Fibroblast of lung (primary cell): ENCODE data around the gene VCAN. TPM values are rescaled to one million over a fixed set of nuclear protein-coding genes. Genes with fewer than 3 reads are reported as not detected.

Source experiments
- DNase-seq, 2 donors: peaks; one replicate each; pipeline versions ENCODE4 v3.0.0 to v3.0.0-alpha.2; 2010; ENCODE audit warnings: low read depth in 2 of 2
- H2AFZ ChIP-seq: 2 replicates; pipeline ENCODE4 v1.5.1; 2012; ENCODE audit warnings: low read length, control low read depth, inconsistent platforms
- H3K27ac ChIP-seq: 2 replicates; pipeline ENCODE4 v1.5.1; 2011; ENCODE audit warnings: low read length, control low read depth; ENCODE audit not compliant: insufficient read depth
- H3K27me3 ChIP-seq: 2 replicates; pipeline ENCODE4 v1.5.1; 2011; ENCODE audit warnings: mild to moderate bottlenecking, low read length; ENCODE audit not compliant: control insufficient read depth, insufficient read depth
- H3K36me3 ChIP-seq: 2 replicates; pipeline ENCODE4 v1.5.1; 2011; ENCODE audit warnings: low read length; ENCODE audit not compliant: control insufficient read depth, insufficient read depth
- H3K4me1 ChIP-seq: 2 replicates; pipeline ENCODE4 v1.5.1; 2011; ENCODE audit warnings: low read length; ENCODE audit not compliant: control insufficient read depth, insufficient read depth; ENCODE audit errors: extremely low read depth
- H3K4me2 ChIP-seq: 2 replicates; pipeline ENCODE4 v1.5.1; 2011; ENCODE audit warnings: low read length, control low read depth; ENCODE audit not compliant: insufficient read depth; ENCODE audit errors: extremely low read depth
- H3K4me3 ChIP-seq, 4 experiments: fragments of 200-600 bp in 1 of 4; sonication (generic) in 1 of 4; replicated peaks in 1 of 4; 2 replicates each; pipeline ENCODE4 v1.5.1; 2011 to 2016; ENCODE audit warnings: low read length in 4 of 4, low read depth in 3 of 4, mild to moderate bottlenecking in 3 of 4, control low read depth in 2 of 4, inconsistent platforms in 1 of 4, mixed read lengths in 1 of 4; ENCODE audit not compliant: insufficient read depth in 1 of 4; ENCODE audit errors: control extremely low read depth in 1 of 4
- H3K79me2 ChIP-seq: 2 replicates; pipeline ENCODE4 v1.5.1; 2012; ENCODE audit warnings: mild to moderate bottlenecking, low read length, inconsistent platforms; ENCODE audit not compliant: control insufficient read depth, insufficient read depth
- H3K9ac ChIP-seq: 2 replicates; pipeline ENCODE4 v1.5.1; 2011; ENCODE audit warnings: mild to moderate bottlenecking, low read length, control low read depth; ENCODE audit not compliant: insufficient read depth
- H3K9me3 ChIP-seq: 2 replicates; pipeline ENCODE4 v1.5.1; 2012; ENCODE audit warnings: low read depth, low read length; ENCODE audit not compliant: control insufficient read depth, insufficient read depth
- H4K20me1 ChIP-seq: 2 replicates; pipeline ENCODE4 v1.5.1; 2011; ENCODE audit warnings: low read length; ENCODE audit not compliant: control insufficient read depth, insufficient read depth; ENCODE audit errors: extremely low read depth
- EZH2 ChIP-seq: IDR thresholded peaks from 2 replicates; pipeline ENCODE4 v1.5.1; 2012; ENCODE audit warnings: low read length, control low read depth, mild to moderate bottlenecking; ENCODE audit errors: missing control alignments
- polyA plus RNA-seq, 2 donors: library from polyadenylated mRNA; depleted of rRNA in 1 of 2; stranded (reverse) in 1 of 2; unstranded in 1 of 2; fragments of >200 nt; gene quantifications; 2 replicates each; pipeline ENCODE4 v1.2.1, GENCODE V29; 2011 to 2012; ENCODE audit warnings: missing spikeins in 1 of 2
- total RNA-seq: library from RNA; depleted of rRNA; stranded (reverse); fragments of >200 nt; gene quantifications from 2 replicates; pipeline ENCODE4 v1.2.1, GENCODE V29; 2014
- TF ChIP-seq, protein P1 (sequence below), 2 donors: IDR thresholded peaks in 1 of 2; conservative IDR thresholded peaks in 1 of 2; 1 replicate in 1 of 2; 2 replicates in 1 of 2; pipeline ENCODE4 v1.5.1; 2011 to 2012; ENCODE audit warnings: low read length in 2 of 2, control low read depth in 1 of 2, inconsistent platforms in 1 of 2, low read depth in 1 of 2, mild to moderate bottlenecking in 1 of 2

VCAN gene
- total and polyA plus RNA-seq, 2 donors (not counting 1 experiment from before 2014, with no cell fraction given): 51.9 to 227 TPM

DNA sequence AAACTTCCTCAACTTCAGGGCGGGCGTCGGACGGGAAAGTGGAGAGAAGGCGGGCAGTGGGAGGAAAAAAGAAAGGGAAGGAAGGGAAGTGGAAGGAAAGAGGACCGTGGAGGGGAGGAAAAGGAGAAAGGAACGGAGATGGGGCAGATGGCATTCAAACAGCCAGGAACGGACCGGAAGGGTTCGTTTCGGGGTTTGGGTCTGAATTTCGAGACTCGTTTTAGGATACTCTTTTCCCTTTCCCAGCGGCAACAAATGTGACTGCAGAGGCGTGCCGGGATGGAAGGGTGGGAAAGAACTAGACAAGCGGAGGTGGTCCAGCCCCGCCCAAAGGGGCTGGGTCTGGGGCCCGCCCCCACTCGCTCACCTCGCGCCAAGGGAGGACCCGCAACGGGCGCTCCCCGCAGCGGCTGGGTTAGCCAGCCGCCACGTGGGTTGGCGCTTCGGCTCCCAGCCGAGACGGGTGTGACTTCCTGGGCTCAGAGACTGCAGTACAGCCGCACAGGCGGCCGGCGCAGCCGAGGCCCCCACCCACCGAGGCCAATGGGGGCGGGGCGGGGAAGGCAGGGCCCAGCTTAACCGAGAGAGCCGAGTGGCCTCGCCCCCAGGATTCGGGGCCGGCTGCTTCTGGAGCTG is 2.7 kb downstream of the VCAN start:
- peaks cover 5% of the 10 kb centered on the region for H3K4me1 ChIP-seq
- peak overlapping the region; percentile 75 to 93 (median 88) for H3K4me3 ChIP-seq
- peak; percentile 90 to 97 for DNase-seq
- peak overlapping the region; percentile 94 for H3K27ac ChIP-seq
- peaks cover 42% of the 10 kb centered on the region for H3K79me2 ChIP-seq
- no peaks in the 10 kb centered on the region for H3K36me3 ChIP-seq
- peak overlapping the region; percentile 90 for H2AFZ ChIP-seq
- TF ChIP-seq, protein P1, sequence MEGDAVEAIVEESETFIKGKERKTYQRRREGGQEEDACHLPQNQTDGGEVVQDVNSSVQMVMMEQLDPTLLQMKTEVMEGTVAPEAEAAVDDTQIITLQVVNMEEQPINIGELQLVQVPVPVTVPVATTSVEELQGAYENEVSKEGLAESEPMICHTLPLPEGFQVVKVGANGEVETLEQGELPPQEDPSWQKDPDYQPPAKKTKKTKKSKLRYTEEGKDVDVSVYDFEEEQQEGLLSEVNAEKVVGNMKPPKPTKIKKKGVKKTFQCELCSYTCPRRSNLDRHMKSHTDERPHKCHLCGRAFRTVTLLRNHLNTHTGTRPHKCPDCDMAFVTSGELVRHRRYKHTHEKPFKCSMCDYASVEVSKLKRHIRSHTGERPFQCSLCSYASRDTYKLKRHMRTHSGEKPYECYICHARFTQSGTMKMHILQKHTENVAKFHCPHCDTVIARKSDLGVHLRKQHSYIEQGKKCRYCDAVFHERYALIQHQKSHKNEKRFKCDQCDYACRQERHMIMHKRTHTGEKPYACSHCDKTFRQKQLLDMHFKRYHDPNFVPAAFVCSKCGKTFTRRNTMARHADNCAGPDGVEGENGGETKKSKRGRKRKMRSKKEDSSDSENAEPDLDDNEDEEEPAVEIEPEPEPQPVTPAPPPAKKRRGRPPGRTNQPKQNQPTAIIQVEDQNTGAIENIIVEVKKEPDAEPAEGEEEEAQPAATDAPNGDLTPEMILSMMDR (conservative IDR thresholded peaks at IDR 0.05 in 1 of 2, IDR thresholded peaks at IDR 0.05 in 1 of 2; ENCODE audit: low read depth in 1 of 2, low read length in 2 of 2): no peak
- TF ChIP-seq EZH2: no peak
- peak overlapping the region; percentile 98 for H3K4me2 ChIP-seq
- no peaks in the 10 kb centered on the region for H3K9me3 ChIP-seq
- no peaks in the 10 kb centered on the region for H3K27me3 ChIP-seq
- no peaks in the 10 kb centered on the region for H4K20me1 ChIP-seq
- H3K9ac ChIP-seq: peak overlapping the region; percentile 75

DNA sequence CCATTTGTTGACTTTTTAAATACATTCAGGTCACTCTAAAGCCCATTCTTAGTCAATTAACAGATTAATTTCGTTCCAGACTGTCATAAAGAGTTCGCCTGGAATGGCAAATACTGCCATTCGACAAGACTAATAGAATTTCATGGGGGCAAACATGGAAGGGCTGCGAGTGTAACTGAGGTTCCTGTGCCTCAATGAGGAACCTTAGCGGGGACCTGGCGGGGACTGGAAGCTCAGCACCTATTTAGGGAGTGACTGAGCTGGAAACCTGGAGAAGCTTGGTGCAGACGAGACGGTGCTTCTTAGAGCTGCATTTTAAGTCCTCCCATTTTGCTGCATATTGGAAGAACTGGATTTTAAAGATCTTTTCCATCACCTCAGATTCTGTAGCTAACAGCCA is 3.4 kb downstream of the VCAN start:
- no peak for TF ChIP-seq EZH2
- TF ChIP-seq, protein P1 (conservative IDR thresholded peaks at IDR 0.05 in 1 of 2, IDR thresholded peaks at IDR 0.05 in 1 of 2; ENCODE audit: low read depth in 1 of 2, low read length in 2 of 2): no peak
- Histone ChIP-seq H3K79me2 (peaks cover 47% of the 10 kb centered on the region), H3K36me3 (no peaks in the 10 kb centered on the region), H3K9me3 (no peaks in the 10 kb centered on the region), H3K9ac (peak overlapping the region; percentile 37), H3K27ac (peak overlapping the region; percentile 94), H3K4me3 (peak overlapping the region; percentile 74 to 90 (median 80)), H3K27me3 (no peaks in the 10 kb centered on the region), H3K4me2 (peak overlapping the region; percentile 98), H3K4me1 (peaks cover 5% of the 10 kb centered on the region), H4K20me1 (no peaks in the 10 kb centered on the region), H2AFZ (no peak overlapping the region)
- no peak for DNase-seq

DNA sequence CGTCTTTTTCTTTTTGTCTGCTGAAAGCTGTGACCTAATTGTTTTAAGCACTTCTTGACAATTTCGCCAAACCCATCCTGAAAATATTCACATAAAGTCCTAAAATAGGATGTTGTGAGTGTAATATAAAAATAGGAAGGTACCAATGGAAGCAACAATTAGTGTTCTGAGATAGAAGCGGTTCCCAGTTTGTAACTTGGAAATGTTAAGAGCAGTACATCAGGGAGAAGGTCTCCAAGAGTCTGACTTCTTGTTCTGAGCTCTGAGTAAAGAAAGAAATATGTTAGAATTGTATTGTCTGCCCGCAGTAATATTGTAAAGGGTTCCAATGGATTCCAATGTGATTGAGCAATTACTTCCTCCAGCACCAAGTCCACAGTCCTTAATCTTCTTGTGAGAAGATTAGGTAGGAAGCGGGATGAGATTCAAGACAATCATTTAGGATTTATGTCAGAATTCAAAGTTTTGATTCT is 3.9 kb downstream of the VCAN start:
- peak; percentile 92 to 97 for DNase-seq
- Histone ChIP-seq H3K79me2 (peaks cover 47% of the 10 kb centered on the region), H3K27me3 (no peaks in the 10 kb centered on the region), H2AFZ (no peak overlapping the region), H3K4me2 (peak overlapping the region; percentile 98), H3K9me3 (no peaks in the 10 kb centered on the region), H3K9ac (no peak overlapping the region), H3K36me3 (no peaks in the 10 kb centered on the region), H3K4me1 (peaks cover 5% of the 10 kb centered on the region), H3K27ac (peak overlapping the region; percentile 94), H3K4me3 (peak overlapping the region; percentile 74 to 90 (median 80)), H4K20me1 (no peaks in the 10 kb centered on the region)
- TF ChIP-seq, protein P1 (conservative IDR thresholded peaks at IDR 0.05 in 1 of 2, IDR thresholded peaks at IDR 0.05 in 1 of 2; ENCODE audit: low read depth in 1 of 2, low read length in 2 of 2): no peak
- TF ChIP-seq EZH2: no peak
